Raji (cell line): ENCODE measurements around the gene CLSTN2.

Source experiments
- POLR2A ChIP-seq: IDR thresholded peaks from 2 replicates; pipeline ENCODE4 v1.6.1; 2011; ENCODE audit warnings: low read depth, low read length, control low read depth; ENCODE audit not compliant: insufficient read depth

CLSTN2 gene

GRCh38 chr3:140368223-140368811, 433.3 kb downstream of the CLSTN2 start:
- TF ChIP-seq POLR2A = no peak

- no peak for TF ChIP-seq POLR2A
These were observed 435.7 kb downstream of the CLSTN2 start for GRCh38 chr3:140370686-140371085.

DNA sequence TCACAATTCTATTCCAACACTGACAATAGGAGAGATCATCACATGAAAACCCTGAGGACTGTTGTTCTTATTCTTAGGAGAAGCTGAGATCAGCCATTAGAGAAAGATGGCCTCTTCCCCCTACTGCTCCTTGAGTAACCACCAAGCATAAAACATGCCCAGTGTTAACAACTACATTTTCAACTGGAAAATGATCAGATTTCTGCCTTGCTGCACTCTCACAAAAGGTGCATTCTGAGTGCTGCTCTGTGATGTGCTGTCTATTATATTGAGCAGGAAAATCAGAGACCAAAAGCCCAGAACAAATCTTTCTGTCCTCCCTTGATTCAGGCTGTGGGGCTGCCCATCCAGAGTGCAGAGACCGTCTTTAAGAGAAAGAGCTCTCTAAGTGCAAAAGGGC, 438.2 kb downstream of the CLSTN2 start:
- TF ChIP-seq POLR2A = no peak

- no peak for TF ChIP-seq POLR2A
These were observed 440.0 kb downstream of the CLSTN2 start for GRCh38 chr3:140375002-140375401.

DNA sequence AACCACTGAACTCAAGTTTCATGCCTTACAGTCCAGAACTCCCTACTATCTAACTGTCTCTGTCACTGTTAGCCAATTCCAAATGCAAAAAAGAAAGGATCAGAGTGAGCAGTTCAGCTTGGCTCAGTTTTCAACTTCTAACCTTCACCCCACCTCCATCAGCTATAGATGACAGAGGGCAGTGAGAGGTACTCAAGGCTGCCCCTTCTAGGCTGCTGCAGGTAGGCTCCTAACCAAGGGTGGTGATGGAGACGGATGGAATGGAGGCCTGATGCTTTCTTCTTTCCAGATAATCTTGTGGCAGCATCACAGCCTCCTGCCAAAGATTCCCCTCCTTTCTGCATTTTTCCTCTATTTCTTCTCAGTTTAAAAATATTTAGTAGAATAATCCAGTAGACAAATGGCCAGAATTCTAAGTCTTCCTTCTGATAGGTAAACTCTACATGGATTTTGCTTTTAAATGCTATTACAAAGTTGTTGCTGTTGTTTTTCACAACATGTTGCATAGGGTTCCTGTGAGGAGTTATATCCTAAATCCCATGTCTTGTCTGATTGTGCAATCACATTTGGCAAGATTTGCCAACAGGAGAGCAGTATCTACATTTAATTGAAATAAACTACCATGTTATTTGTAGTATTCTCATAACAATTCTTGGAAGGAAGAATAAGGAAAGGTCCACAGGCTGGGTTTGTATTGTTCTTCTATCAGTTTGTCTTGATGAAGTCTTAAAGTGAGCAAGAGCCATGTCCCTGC, 441.3 kb downstream of the CLSTN2 start:
- TF ChIP-seq POLR2A = no peak

- no peak for TF ChIP-seq POLR2A
These were observed 442.7 kb downstream of the CLSTN2 start for GRCh38 chr3:140377644-140378043.

GRCh38 chr3:140378571-140379340, 443.8 kb downstream of the CLSTN2 start:
- TF ChIP-seq POLR2A = no peak

DNA sequence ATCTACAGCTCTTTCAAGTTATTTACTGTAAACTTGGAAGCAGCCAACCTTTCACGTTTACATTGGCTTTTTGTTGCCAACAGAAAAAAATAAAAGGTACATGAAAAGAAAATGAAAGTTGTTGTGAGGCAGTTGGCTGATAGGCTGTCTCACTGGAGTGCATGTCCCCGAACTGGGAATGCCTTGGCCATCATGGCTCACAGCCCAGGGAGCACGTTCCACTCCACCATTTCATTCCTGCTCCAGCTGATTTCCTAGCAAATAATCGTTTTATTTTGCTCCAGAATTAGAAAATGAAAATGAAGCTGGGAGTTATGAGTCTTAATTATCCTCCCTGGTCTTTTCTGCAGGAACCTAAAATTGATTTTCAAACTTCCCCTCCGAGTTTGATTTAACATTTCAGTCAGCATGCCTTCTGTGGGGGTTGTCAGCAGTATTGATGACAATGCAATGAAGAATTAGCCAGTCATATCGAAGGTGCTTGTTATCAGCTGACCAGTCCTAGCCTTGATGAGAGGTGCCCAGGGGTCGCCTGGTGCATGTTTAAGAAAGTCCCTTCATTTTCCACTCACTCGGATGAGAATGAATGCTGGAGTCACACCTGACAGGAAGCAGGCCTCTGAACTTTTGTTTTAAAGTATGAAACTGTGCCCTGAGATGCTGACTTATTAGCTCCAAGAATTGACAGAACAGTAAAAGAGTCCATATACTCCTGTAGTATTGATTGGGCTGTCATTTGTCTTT, 449.2 kb downstream of the CLSTN2 start:
- no peak for TF ChIP-seq POLR2A

DNA sequence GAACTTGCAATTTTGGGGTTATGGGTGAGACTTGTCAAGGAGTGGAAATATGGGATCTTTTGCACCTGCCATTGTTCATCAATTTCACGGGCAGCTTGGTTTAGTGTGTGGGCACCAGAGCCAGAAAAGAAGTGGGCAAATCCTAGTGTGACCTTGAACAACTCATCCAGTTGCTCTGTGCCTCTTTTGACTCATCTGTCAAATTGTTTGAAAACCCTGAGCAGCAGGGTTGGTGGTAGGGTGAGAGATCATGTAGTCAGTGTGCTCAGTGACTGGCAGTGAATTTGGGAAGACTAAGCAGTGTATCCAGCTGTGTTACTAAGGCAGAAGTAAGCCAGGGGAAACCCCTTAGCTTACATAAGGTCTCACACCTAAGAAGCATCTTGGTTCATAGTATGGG, 449.9 kb downstream of the CLSTN2 start:
- TF ChIP-seq POLR2A = no peak

- TF ChIP-seq POLR2A = no peak
These were observed 451.5 kb downstream of the CLSTN2 start for GRCh38 chr3:140386357-140387100.

DNA sequence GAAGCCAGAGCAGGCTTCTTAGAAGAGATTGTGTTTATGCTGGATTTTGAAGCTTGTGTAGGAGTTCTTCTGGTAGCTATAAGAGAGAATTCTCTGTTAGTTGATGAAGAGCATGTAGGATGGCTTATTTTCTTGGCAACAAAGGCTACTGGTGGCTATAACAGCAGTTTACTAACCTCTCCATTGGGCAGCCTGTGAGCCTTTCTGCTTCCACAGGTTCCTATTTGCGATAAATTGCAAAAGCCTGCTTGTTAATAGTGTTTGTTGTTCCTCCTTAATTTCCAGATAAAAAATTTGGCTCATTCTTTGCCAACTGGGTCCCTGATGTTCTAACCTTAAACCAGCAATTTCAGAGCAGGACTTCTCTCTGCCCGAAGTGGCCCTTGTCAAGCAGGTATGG, 452.3 kb downstream of the CLSTN2 start:
- no peak for TF ChIP-seq POLR2A

DNA sequence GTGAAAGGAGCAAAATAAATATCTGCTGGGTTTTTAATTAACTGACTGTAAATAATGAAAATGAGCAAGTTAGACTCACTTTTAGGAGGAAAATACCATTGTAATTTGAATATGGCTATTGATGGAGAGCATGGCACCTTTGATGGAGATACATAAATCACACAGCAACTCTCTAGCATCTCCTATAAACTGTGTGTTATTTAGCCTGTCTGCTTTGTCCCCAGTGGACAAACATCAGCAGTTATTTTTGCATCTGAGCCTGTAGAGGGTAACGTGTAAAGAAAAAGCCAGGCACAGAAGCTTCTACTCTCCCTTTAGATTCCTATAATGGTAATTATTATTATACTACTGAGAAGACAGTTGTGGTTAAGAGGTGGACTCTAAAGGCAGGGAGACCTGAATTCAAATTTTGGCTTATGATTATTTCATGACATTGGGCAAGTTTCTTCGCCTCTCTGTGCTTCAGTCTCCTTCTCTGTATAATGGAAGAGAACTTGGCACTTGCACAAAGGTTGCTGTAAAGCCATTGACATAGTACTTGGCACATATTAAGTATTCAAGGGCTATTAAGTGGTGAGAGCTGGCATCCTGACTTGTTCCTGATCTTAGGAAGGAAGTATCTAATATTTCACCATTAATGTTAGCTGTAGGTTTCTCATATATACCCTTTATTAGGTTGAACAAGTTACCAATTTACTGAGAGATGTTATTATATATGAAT, 453.4 kb downstream of the CLSTN2 start:
- TF ChIP-seq POLR2A = no peak

DNA sequence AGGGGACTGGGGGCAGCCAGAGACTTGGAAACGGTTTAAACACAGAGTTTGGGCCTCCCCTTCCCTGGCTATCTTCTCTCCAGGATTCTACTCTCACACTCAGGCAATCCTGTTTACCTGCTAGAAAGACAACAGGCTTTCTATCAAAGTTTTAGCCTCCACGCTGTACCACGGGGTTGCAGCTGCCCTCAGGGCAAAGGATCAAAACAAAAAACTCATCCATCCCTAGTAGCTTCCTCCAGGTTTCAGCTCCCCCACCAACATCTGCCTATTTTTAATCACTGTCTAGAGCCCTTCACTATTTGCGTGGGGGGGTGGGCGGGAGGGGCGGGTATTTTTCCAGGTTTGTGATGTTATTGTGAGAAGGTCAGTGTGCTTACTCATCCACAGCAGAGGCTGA, 456.1 kb downstream of the CLSTN2 start:
- TF ChIP-seq POLR2A = no peak
